ENCODE measurements around the gene SLIT3. TPM values are rescaled to one million over a fixed set of nuclear protein-coding genes. Genes with fewer than 3 reads are reported as not detected.

SLIT3 gene
- total and polyA plus RNA-seq, 2 experiments from 2014 or later, result 0.59 to 0.71 TPM

DNA sequence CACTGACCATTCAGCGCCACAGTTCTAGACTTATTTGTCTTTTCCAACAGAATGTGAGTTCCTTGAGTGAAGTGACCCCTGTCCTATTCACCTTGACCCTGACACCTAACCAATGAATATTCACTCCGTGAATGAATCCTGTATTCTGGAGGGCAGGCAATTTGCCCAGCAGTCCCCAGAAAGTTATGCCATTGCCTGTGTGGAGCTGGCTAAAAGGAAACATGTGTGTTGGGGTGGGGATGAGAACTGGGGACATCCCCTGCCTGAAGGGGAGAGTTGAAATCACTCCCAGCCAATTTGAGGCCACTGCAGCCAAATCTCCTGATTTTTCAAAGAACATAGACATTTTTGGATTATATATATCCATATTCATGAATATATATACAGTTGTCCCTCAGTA is 199.0 kb downstream of the SLIT3 start:
- no peaks in the 10 kb centered on the region for H3K36me3 Mint-ChIP-seq (ENCODE audit: low read depth)
- Histone ChIP-seq H3K4me2 (no peak overlapping the region), H4K20me1 (replicated peaks; ENCODE audit: insufficient read depth) (no peaks in the 10 kb centered on the region), H3K4me1 (ENCODE audit: insufficient read depth) (no peaks in the 10 kb centered on the region), H3K4me3 (no peak overlapping the region), H2AFZ (no peak overlapping the region), H3F3A (replicated peaks; ENCODE audit: low read depth) (no peaks in the 10 kb centered on the region), H3K9me2 (ENCODE audit: insufficient read depth) (no peaks in the 10 kb centered on the region), H3K36me3 (ENCODE audit: insufficient read depth) (no peaks in the 10 kb centered on the region), H3K79me2 (replicated peaks; ENCODE audit: insufficient read depth) (no peaks in the 10 kb centered on the region), H3K27me3 (ENCODE audit: insufficient read depth) (no peaks in the 10 kb centered on the region), H3K27ac (ENCODE audit: low read depth) (no peak overlapping the region)
- TF ChIP-seq ZNF462 (CRISPR knock-in tag; IDR thresholded peaks at IDR 0.05), result no peak
- no peak for TF ChIP-seq EZH2phosphoT487 (IDR thresholded peaks at IDR 0.05; ENCODE audit: unreplicated experiment)
- no peak for TF ChIP-seq EZH2 (IDR thresholded peaks at IDR 0.05; ENCODE audit: low read depth, unreplicated experiment)
- TF ChIP-seq CTCF (conservative IDR thresholded peaks at IDR 0.05; ENCODE audit: low read depth in 2 of 2), result no peak
- no peak for TF ChIP-seq POLR2AphosphoS5 (IDR thresholded peaks at IDR 0.05; ENCODE audit: low read depth)
- DNase-seq (ENCODE audit: low spot score), result no peak
- no peak for ATAC-seq
- H3K4me3 Mint-ChIP-seq, result no peak overlapping the region
- no peak overlapping the region for H3K27ac Mint-ChIP-seq
- H3K4me1 Mint-ChIP-seq, result peaks cover 18% of the 10 kb centered on the region
- 0 out of 3 replicates have a peak, but pooled peaks cover 2% of the 10 kb centered on the region for H3K9me3 Mint-ChIP-seq
- H3K27me3 Mint-ChIP-seq (ENCODE audit: insufficient read depth, low read depth, poor library complexity), result peaks cover 10% of the 10 kb centered on the region

Measured in GM23338 (cell line).